Mammary epithelial cell (primary cell): ENCODE measurements around the gene PTGR2.

ENCODE experiments used
- EZH2 ChIP-seq: IDR thresholded peaks from 2 replicates; pipeline ENCODE4 v1.6.1; 2012; ENCODE audit warnings: low read length, inconsistent platforms, borderline replicate concordance
- TF ChIP-seq, protein P1 (sequence below), 2 donors: IDR thresholded peaks in 1 of 2; conservative IDR thresholded peaks in 1 of 2; 2 replicates each; pipeline ENCODE4 v1.5.1; 2011 to 2012; ENCODE audit warnings: inconsistent platforms in 2 of 2, low read length in 2 of 2, mild to moderate bottlenecking in 2 of 2, control low read depth in 1 of 2, low read depth in 1 of 2; ENCODE audit not compliant: insufficient read depth in 1 of 2; ENCODE audit errors: extremely low read depth in 1 of 2

DNA sequence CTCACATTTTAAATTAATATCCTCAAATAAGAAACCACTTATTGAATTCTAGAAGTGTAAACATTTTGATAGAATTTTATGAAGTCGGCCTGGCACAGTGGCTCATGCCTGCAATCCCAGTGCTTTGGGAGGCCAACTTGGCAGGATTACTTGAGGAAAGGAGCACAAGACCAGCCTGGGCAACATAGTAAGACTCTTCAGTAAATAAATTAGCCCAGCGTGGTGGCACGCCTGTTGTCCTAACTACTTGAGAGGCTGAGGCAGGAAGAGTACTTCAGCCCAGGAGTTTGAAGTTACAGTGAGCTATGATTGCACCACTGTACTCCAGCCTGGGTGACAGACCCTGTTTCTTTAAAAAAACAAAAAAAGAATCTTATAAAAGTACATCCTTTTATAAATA lies 26.2 kb downstream of the PTGR2 start:
- TF ChIP-seq EZH2: no peak
- TF ChIP-seq, protein P1, sequence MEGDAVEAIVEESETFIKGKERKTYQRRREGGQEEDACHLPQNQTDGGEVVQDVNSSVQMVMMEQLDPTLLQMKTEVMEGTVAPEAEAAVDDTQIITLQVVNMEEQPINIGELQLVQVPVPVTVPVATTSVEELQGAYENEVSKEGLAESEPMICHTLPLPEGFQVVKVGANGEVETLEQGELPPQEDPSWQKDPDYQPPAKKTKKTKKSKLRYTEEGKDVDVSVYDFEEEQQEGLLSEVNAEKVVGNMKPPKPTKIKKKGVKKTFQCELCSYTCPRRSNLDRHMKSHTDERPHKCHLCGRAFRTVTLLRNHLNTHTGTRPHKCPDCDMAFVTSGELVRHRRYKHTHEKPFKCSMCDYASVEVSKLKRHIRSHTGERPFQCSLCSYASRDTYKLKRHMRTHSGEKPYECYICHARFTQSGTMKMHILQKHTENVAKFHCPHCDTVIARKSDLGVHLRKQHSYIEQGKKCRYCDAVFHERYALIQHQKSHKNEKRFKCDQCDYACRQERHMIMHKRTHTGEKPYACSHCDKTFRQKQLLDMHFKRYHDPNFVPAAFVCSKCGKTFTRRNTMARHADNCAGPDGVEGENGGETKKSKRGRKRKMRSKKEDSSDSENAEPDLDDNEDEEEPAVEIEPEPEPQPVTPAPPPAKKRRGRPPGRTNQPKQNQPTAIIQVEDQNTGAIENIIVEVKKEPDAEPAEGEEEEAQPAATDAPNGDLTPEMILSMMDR (conservative IDR thresholded peaks at IDR 0.05 in 1 of 2, IDR thresholded peaks at IDR 0.05 in 1 of 2; ENCODE audit: extremely low read depth in 1 of 2, insufficient read depth in 1 of 2, low read depth in 1 of 2, low read length in 2 of 2): no peak
